ENCODE measurements around the gene CRELD2. TPM values are rescaled to one million over a fixed set of nuclear protein-coding genes. Genes with fewer than 3 reads are reported as not detected.

Gene CRELD2
- total and polyA plus RNA-seq, 2 of the 13 experiments (the other 11 are each of a cell fraction or from before 2014, with no cell fraction given): 17.2 to 44.7 TPM

DNA sequence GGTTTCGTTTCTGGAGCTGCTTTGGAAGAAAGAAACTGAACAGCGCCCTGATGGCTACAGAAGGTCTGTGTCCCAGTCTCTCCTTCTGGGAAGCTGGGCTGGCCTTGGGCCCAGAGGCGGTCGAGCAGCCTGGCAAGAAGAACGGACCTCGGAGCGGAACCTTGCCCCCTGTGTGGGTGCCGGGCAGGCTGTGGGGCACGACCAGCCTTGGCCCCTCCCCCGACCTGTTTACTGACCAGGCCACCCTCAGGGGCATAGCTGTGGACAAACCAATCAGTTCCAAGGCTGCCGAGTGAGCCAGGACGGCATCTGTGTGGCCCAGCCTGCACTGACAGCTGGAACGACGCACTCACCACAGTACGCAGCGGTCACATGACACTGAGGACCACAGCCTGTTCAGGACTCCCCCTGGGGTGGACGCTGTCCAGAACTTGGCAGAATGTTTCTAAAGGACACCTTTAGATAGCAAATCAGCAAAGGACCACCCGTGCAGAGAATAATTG is 49.3 kb downstream of the CRELD2 start (continued):
- peak; percentile 47; the same call in 1 of the 2 replicates for TF ChIP-seq SPEN (CRISPR knock-in tag; IDR thresholded peaks at IDR 0.05; ENCODE audit: low read depth)
- TF ChIP-seq PHB2 (IDR thresholded peaks at IDR 0.05; ENCODE audit: partially characterized antibody): no peak
- peak; percentile 57 for TF ChIP-seq HDAC1 (CRISPR knock-in tag; IDR thresholded peaks at IDR 0.05)
- TF ChIP-seq ATF4 (CRISPR knock-in tag; IDR thresholded peaks at IDR 0.05): no peak
- no peak for TF ChIP-seq FOXP1 (IDR thresholded peaks at IDR 0.05)
- TF ChIP-seq FOXP1 (CRISPR knock-in tag; IDR thresholded peaks at IDR 0.05): peak; percentile 57; the same call in 1 of the 2 replicates
- TF ChIP-seq RARA (CRISPR knock-in tag; IDR thresholded peaks at IDR 0.05): peak; percentile 38; the same call in 1 of the 2 replicates
- TF ChIP-seq RBAK (CRISPR knock-in tag; IDR thresholded peaks at IDR 0.05): no peak
- no peak for TF ChIP-seq ZNF660 (CRISPR knock-in tag; IDR thresholded peaks at IDR 0.05; ENCODE audit: borderline replicate concordance, low read depth)
- TF ChIP-seq RFX5 (IDR thresholded peaks at IDR 0.05; ENCODE audit: low read depth, low read length): 0 out of 2 replicates have a peak, but pooled peaks have one; percentile 25
- TF ChIP-seq ZNF607 (CRISPR knock-in tag; IDR thresholded peaks at IDR 0.05; ENCODE audit: borderline replicate concordance): no peak
- peak; percentile 81 for TF ChIP-seq SAP130 (CRISPR knock-in tag; IDR thresholded peaks at IDR 0.05; ENCODE audit: low read depth)
- no peak for TF ChIP-seq LCORL (IDR thresholded peaks at IDR 0.05)
- peak; percentile 46; the same call in 1 of the 2 replicates for TF ChIP-seq LCORL (CRISPR knock-in tag; IDR thresholded peaks at IDR 0.05)
- TF ChIP-seq ZNF331 (CRISPR knock-in tag; IDR thresholded peaks at IDR 0.05): 0 out of 2 replicates have a peak, but pooled peaks have one; percentile 14
- no peak for TF ChIP-seq ZNF557 (CRISPR knock-in tag; IDR thresholded peaks at IDR 0.05)
- peak; percentile 56; the same call in 1 of the 2 replicates for TF ChIP-seq HNF4A (CRISPR knock-in tag; IDR thresholded peaks at IDR 0.05)
- TF ChIP-seq HBP1 (CRISPR knock-in tag; IDR thresholded peaks at IDR 0.05; ENCODE audit: low read depth): peak; percentile 49; the same call in 1 of the 2 replicates
- TF ChIP-seq PPARG (CRISPR knock-in tag; conservative IDR thresholded peaks at IDR 0.05): no peak
- 0 out of 2 replicates have a peak, but pooled peaks have one; percentile 19 for TF ChIP-seq THAP11 (CRISPR knock-in tag; IDR thresholded peaks at IDR 0.05)
- TF ChIP-seq ARNT2 (CRISPR knock-in tag; IDR thresholded peaks at IDR 0.05; ENCODE audit: low read depth): 0 out of 2 replicates have a peak, but pooled peaks have one; percentile 25
- no peak for TF ChIP-seq ZNF839 (CRISPR knock-in tag; IDR thresholded peaks at IDR 0.05; ENCODE audit: borderline replicate concordance)
- no peak for TF ChIP-seq ZFP1 (CRISPR knock-in tag; IDR thresholded peaks at IDR 0.05)
- peak; percentile 20; the same call in 1 of the 2 replicates for TF ChIP-seq MIER3 (CRISPR knock-in tag; IDR thresholded peaks at IDR 0.05; ENCODE audit: borderline replicate concordance)
- TF ChIP-seq ZNF761 (CRISPR knock-in tag; conservative IDR thresholded peaks at IDR 0.05): no peak; the same call in 1 of the 2 replicates
- no peak for TF ChIP-seq SOX13 (IDR thresholded peaks at IDR 0.05)
- 0 out of 4 replicates have a peak, but pooled peaks of 1 of the 2 experiments have one; percentile 7 for TF ChIP-seq SOX13 (CRISPR knock-in tag; conservative IDR thresholded peaks at IDR 0.05 in 1 of 2, IDR thresholded peaks at IDR 0.05 in 1 of 2)

Data from HepG2 (cell line).